IMR-90 (cell line): ENCODE data around the gene ALDH3B2. TPM values are rescaled to one million over a fixed set of nuclear protein-coding genes. Genes with fewer than 3 reads are reported as not detected.

Experiments
- ATAC-seq: fragments of 200-7000 bp; cut with Tn5 transposase; 2 replicates; pipeline ENCODE4 v1.9.1; 2020; ENCODE audit warnings: low read depth, mild to moderate bottlenecking, moderate library complexity
- BruUV-seq: library from RNA; stranded (reverse); fragments of 400-500 nt; replicated peaks from 2 replicates; lab custom pipeline; 2021; lab: Mats Ljungman, UMichigan
- CTCF ChIA-PET: fragments of 300-600 bp; formaldehyde crosslinking; extraction: SDS; loops from one replicate; lab custom pipeline; 2021; ENCODE audit warnings: antibody characterized with exemption; lab: Yijun Ruan, JAX
- POLR2A ChIA-PET: fragments of 300-600 bp; sonication (Branson Sonifier 250); formaldehyde crosslinking; loops from one replicate; lab custom pipeline; 2022; ENCODE audit warnings: antibody characterized with exemption; ENCODE audit not compliant: unreplicated experiment; lab: Charles Lee
- DNase-seq: peaks from one replicate; pipeline ENCODE4 v3.0.0; 2013
- H2AFZ ChIP-seq: replicated peaks from 2 replicates; pipeline ENCODE3; 2013; ENCODE audit warnings: low read length, mild to moderate bottlenecking; ENCODE audit not compliant: poor library complexity
- H2AK5ac ChIP-seq: 2 replicates; pipeline ENCODE4 v1.6.1; 2013; ENCODE audit warnings: low read depth, low read length, inconsistent platforms
- H2AK9ac ChIP-seq: replicated peaks from 2 replicates; pipeline ENCODE3; 2013; ENCODE audit warnings: mild to moderate bottlenecking, low read depth, low read length, moderate library complexity; ENCODE audit not compliant: poor library complexity
- H2BK120ac ChIP-seq: 2 replicates; pipeline ENCODE4 v1.6.1; 2013; ENCODE audit warnings: low read depth, low read length, inconsistent platforms
- H2BK15ac ChIP-seq: 3 replicates; pipeline ENCODE4 v1.6.1; 2013; ENCODE audit warnings: low read depth, low read length, inconsistent platforms
- H2BK20ac ChIP-seq: 2 replicates; pipeline ENCODE4 v1.6.1; 2013; ENCODE audit warnings: low read depth, mild to moderate bottlenecking, inconsistent platforms, low read length, moderate library complexity
- H2BK5ac ChIP-seq: 2 replicates; pipeline ENCODE4 v1.6.1; 2013; ENCODE audit warnings: mild to moderate bottlenecking, low read depth, low read length, inconsistent platforms; ENCODE audit not compliant: poor library complexity, severe bottlenecking
- H3K14ac ChIP-seq: replicated peaks from 2 replicates; pipeline ENCODE4 v1.6.1; 2013; ENCODE audit warnings: low read depth, low read length, inconsistent platforms
- H3K18ac ChIP-seq: 2 replicates; pipeline ENCODE4 v1.6.1; 2013; ENCODE audit warnings: low read depth, low read length, control low read depth
- H3K23ac ChIP-seq: 2 replicates; pipeline ENCODE4 v1.6.1; 2013; ENCODE audit warnings: low read depth, low read length, inconsistent platforms
- H3K27ac ChIP-seq: 2 replicates; pipeline ENCODE4 v1.5.1; 2013; ENCODE audit warnings: mild to moderate bottlenecking, control low read depth, low read length; ENCODE audit not compliant: insufficient read depth
- H3K27me3 ChIP-seq: 2 replicates; pipeline ENCODE4 v1.6.1; 2013; ENCODE audit warnings: low read length; ENCODE audit not compliant: control insufficient read depth, insufficient read depth
- H3K36me3 ChIP-seq: 2 replicates; pipeline ENCODE4 v1.6.1; 2013; ENCODE audit warnings: low read length, mixed read lengths; ENCODE audit not compliant: control insufficient read depth, insufficient read depth
- H3K4ac ChIP-seq: 2 replicates; pipeline ENCODE4 v1.6.1; 2013; ENCODE audit warnings: low read depth, low read length, inconsistent platforms
- H3K4me1 ChIP-seq: 2 replicates; pipeline ENCODE4 v1.6.1; 2013; ENCODE audit warnings: low read length, mixed read lengths; ENCODE audit not compliant: control insufficient read depth, insufficient read depth
- H3K4me2 ChIP-seq: 2 replicates; pipeline ENCODE4 v1.6.1; 2013; ENCODE audit warnings: low read depth, mild to moderate bottlenecking, control low read depth, low read length, moderate library complexity
- H3K4me3 ChIP-seq: 2 replicates; pipeline ENCODE4 v1.5.1; 2013; ENCODE audit warnings: low read depth, mild to moderate bottlenecking, control low read depth, low read length, moderate library complexity; ENCODE audit not compliant: insufficient read depth
- H3K56ac ChIP-seq: 2 replicates; pipeline ENCODE4 v1.6.1; 2013; ENCODE audit warnings: low read length, inconsistent platforms; ENCODE audit not compliant: insufficient read depth; ENCODE audit errors: extremely low read depth
- H3K79me1 ChIP-seq, 2 experiments: 2 replicates each; pipeline ENCODE4 v1.6.1; 2013; ENCODE audit warnings: low read length in 2 of 2, inconsistent platforms in 1 of 2, low read depth in 1 of 2
- H3K9ac ChIP-seq: 2 replicates; pipeline ENCODE4 v1.6.1; 2013; ENCODE audit warnings: low read depth, low read length, control low read depth
- H3K9me1 ChIP-seq: 2 replicates; pipeline ENCODE4 v1.6.1; 2013; ENCODE audit warnings: low read length, inconsistent platforms; ENCODE audit not compliant: insufficient read depth
- H3K9me3 ChIP-seq: 2 replicates; pipeline ENCODE4 v1.6.1; 2013; ENCODE audit warnings: low read length; ENCODE audit not compliant: control insufficient read depth, insufficient read depth
- H4K20me1 ChIP-seq: 2 replicates; pipeline ENCODE4 v1.6.1; 2013; ENCODE audit warnings: low read length, inconsistent platforms; ENCODE audit not compliant: insufficient read depth
- H4K5ac ChIP-seq: 2 replicates; pipeline ENCODE4 v1.6.1; 2013; ENCODE audit warnings: mild to moderate bottlenecking, low read depth, low read length, control low read depth
- H4K8ac ChIP-seq, 2 experiments: 2 replicates each; pipeline ENCODE4 v1.6.1; 2013; ENCODE audit warnings: low read depth in 2 of 2, low read length in 2 of 2, control low read depth in 1 of 2, inconsistent platforms in 1 of 2
- H4K91ac ChIP-seq: 2 replicates; pipeline ENCODE4 v1.6.1; 2013; ENCODE audit warnings: low read depth, low read length, inconsistent platforms; ENCODE audit not compliant: insufficient read depth
- CHD1 ChIP-seq: IDR thresholded peaks from 2 replicates; pipeline ENCODE4 v1.6.1; 2012; ENCODE audit warnings: low read depth, low read length, improper control_type of control experiment
- FOS ChIP-seq: fragments of 150-350 bp; IDR thresholded peaks from 2 replicates; pipeline ENCODE4 v1.6.1; 2016; ENCODE audit warnings: low read depth, low read length
- MXI1 ChIP-seq: IDR thresholded peaks from 2 replicates; pipeline ENCODE4 v1.6.1; 2012; ENCODE audit warnings: low read depth, mild to moderate bottlenecking, low read length, moderate library complexity, borderline replicate concordance
- POLR2A ChIP-seq: IDR thresholded peaks from 2 replicates; pipeline ENCODE4 v1.6.1; 2012; ENCODE audit warnings: mild to moderate bottlenecking, low read depth, low read length
- RCOR1 ChIP-seq: IDR thresholded peaks from 2 replicates; pipeline ENCODE4 v1.6.1; 2012; ENCODE audit warnings: mild to moderate bottlenecking, low read length, improper control_type of control experiment; ENCODE audit not compliant: insufficient replicate concordance
- WGBS, 2 experiments: methylation state at CpG; one replicate each; pipeline versions ENCODE4 v1.1.5 to v1.1.7; 2013; ENCODE audit warnings: missing lambda C conversion rate in 2 of 2; ENCODE audit not compliant: insufficient read length in 1 of 2; ENCODE audit errors: extremely low coverage in 2 of 2; 5-methylcytosine and 5-hydroxymethylcytosine counted together
- dilution Hi-C: fragments of 300-500 bp; cut with HindIII; formaldehyde crosslinking; loops from one replicate; pipeline ENCODE4 v1.14.3; 2018; ENCODE audit warnings: low sequenced_read_pairs; ENCODE audit not compliant: unreplicated experiment
- in situ Hi-C: fragments of 300-500 bp; cut with MboI; formaldehyde crosslinking; loops from 3 replicates; pipeline ENCODE4 v1.14.3; 2019; ENCODE audit warnings: low sequenced_read_pairs, inconsistent platforms, mixed read lengths
- intact Hi-C: fragments of 100-400 bp; cut with micrococcal nuclease; formaldehyde crosslinking; loops from 2 replicates; pipeline ENCODE4 v1.10.0; 2022
- polyA plus RNA-seq, 3 experiments: library from polyadenylated mRNA; depleted of rRNA; stranded (reverse); fragments of >200 nt; gene quantifications; 2 replicates each; pipeline ENCODE4 v1.2.3, GENCODE V29; 2012; ENCODE audit warnings: low replicate concordance in 1 of 3
- total RNA-seq: library from RNA; depleted of rRNA; stranded (reverse); fragments of >200 nt; gene quantifications from 2 replicates; pipeline ENCODE4 v1.2.3, GENCODE V29; 2012
- TF ChIP-seq, protein P1 (sequence below): fragments of 150-350 bp; IDR thresholded peaks from 2 replicates; pipeline ENCODE4 v1.6.1; 2017; ENCODE audit warnings: mild to moderate bottlenecking, antibody characterized with exemption, low read length, low read depth
- TF ChIP-seq, protein P2 (sequence below): conservative IDR thresholded peaks from 2 replicates; pipeline ENCODE4 v1.5.1; 2012; ENCODE audit warnings: mild to moderate bottlenecking, low read depth, low read length, improper control_type of control experiment

Gene ALDH3B2
- total and polyA plus RNA-seq, 2 of the 4 experiments (the other 2 are of a cell fraction) = not detected

DNA sequence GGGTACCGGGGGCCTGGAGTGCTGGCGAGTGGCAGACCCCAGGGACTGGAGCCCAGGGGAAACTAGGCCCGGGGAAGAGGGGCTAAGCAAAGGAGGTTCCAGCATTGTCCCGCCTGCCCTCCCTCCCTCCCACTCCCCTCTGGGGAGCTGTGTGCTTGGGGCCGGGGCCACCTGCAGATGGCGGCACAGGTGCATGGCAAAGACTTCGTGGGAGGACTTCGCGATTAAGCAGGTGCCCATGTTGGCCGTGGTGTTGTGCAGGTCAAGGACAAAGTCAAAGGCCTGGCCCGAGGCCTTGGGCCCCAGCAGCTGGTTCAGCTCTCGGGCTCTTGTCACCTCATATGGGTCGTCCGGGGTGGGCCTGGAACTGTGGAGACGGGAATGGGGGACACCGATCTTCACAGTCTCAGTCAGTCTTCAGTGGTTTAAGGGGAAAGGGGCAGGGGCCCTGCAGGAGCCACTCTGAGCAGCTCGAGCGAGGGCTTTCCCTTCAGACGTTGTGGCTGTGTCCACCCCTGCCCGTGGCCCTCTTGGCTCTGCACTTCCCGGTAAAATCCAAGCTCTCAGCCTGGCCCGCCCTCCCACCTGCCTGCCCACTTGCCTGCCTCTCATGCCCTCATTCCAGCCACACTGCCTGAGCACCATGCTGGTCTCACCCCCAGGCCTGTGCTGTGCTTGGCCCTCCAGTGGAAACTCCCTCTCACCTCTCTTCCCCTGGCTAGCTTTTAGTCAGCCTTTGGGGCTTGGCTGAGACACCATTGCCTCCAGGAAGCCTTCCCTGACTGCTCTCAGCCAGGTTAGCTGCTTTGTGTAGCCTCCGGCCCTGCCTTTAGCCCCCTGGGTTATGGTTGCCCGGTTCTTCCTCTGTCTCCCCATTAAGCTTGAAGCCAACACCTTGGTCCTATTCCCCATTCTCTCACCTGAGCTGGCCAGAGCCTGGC lies 28.6 kb downstream of the ALDH3B2 start (continued):
- TF ChIP-seq POLR2A (no peak), MXI1 (no peak)

DNA sequence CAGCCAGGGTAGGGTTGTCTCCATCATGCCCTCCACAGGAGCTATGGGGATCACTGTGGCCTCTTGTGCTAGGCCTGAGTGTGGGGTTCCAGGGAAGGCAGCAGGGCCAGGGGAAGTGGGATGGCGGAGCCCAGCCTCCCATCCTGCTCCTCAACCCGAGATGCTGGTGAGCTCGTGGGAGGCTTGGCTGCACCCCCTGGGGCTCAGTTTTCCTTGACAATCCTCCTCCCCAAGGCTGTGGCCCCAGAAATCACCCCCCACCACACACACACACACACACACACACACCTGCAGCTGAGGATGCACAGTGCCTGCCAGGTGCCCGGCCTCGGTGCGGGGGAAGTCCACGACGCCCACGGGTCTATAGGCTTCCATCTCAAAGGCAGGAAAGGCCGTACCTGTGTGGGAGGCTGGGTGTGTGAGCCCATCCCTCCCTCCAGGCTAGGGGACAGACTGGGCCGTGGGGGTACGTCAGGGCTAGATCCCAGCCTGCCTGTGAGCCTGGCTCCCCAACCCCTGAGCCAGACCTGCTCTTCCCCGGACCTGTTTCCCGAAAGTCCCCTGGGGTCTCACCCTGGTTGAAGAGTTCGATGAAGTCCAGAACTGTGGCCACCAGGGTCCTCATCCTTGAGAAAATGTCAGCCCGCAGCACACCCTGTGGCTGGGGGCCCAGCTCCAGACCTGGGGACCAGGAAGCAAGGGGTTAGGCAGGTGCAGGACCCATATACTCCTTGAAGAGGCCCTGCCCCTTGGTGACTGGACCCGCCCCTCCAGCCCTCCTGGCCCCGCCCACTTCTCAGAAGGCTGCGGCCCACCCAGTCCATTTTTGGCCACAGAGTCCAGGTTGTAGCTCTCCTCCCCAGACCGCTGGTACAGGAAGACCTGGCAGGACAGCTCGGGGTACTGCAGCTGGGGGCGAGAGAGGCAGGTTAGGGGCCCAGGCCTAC lies 29.7 kb downstream of the ALDH3B2 start:
- H2BK15ac ChIP-seq = no peak overlapping the region
- no peak overlapping the region for H2BK120ac ChIP-seq
- 0 out of 2 replicates have a peak, but pooled peaks cover 3% of the 10 kb centered on the region for H4K20me1 ChIP-seq
- no peak overlapping the region for H3K4me3 ChIP-seq
- ChIA-PET POLR2A (no interaction called here), CTCF (interaction anchor here (1.0 kb wide), 1 partner anchor 15 kb away, joined by 3 read pairs; the partner anchor contains the start of gene NUDT8)
- no peak overlapping the region for H3K9ac ChIP-seq
- H4K5ac ChIP-seq = no peak overlapping the region
- H3K27ac ChIP-seq = no peak overlapping the region
- H3K4me1 ChIP-seq = no peaks in the 10 kb centered on the region
- intact Hi-C loops = loop anchor here (10.0 kb wide), 1 partner anchor 150 kb away; no protein-coding TSS in a partner anchor
- H4K91ac ChIP-seq = no peak overlapping the region
- H3K27me3 ChIP-seq = peaks cover 17% of the 10 kb centered on the region; the same call in 1 of the 2 replicates
- H3K23ac ChIP-seq = no peak overlapping the region
- H3K14ac ChIP-seq = no peak overlapping the region
- H2AK5ac ChIP-seq = no peak overlapping the region
- H3K4ac ChIP-seq = no peak overlapping the region
- H3K36me3 ChIP-seq = no peaks in the 10 kb centered on the region
- BruUV-seq = no TSS peak
- peaks cover 5% of the 10 kb centered on the region; the same call in 1 of the 2 replicates for H3K9me1 ChIP-seq
- no peak overlapping the region for H4K8ac ChIP-seq
- dilution Hi-C loops = no loop called here
- H2AFZ ChIP-seq = no peak overlapping the region
- no peaks in the 10 kb centered on the region; the same call in 1 of the 2 replicates for H3K9me3 ChIP-seq
- in situ Hi-C loops = no loop called here
- DNase-seq (no peak), ATAC-seq (no peak)
- no peak overlapping the region for H2BK20ac ChIP-seq
- H3K79me1 ChIP-seq = no peaks in the 10 kb centered on the region
- 77% methylated on average over 6 of the region's 22 CpGs; no CpG with 5 or more reads in 1 of the 2 experiments for WGBS, 2 experiments
- H2BK5ac ChIP-seq = no peak overlapping the region
- no peak overlapping the region for H3K56ac ChIP-seq
- TF ChIP-seq POLR2A (no peak), CHD1 (no peak), FOS (no peak), RCOR1 (no peak)
- TF ChIP-seq, protein P1, sequence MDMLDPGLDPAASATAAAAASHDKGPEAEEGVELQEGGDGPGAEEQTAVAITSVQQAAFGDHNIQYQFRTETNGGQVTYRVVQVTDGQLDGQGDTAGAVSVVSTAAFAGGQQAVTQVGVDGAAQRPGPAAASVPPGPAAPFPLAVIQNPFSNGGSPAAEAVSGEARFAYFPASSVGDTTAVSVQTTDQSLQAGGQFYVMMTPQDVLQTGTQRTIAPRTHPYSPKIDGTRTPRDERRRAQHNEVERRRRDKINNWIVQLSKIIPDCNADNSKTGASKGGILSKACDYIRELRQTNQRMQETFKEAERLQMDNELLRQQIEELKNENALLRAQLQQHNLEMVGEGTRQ = no peak
- TF ChIP-seq, protein P2, sequence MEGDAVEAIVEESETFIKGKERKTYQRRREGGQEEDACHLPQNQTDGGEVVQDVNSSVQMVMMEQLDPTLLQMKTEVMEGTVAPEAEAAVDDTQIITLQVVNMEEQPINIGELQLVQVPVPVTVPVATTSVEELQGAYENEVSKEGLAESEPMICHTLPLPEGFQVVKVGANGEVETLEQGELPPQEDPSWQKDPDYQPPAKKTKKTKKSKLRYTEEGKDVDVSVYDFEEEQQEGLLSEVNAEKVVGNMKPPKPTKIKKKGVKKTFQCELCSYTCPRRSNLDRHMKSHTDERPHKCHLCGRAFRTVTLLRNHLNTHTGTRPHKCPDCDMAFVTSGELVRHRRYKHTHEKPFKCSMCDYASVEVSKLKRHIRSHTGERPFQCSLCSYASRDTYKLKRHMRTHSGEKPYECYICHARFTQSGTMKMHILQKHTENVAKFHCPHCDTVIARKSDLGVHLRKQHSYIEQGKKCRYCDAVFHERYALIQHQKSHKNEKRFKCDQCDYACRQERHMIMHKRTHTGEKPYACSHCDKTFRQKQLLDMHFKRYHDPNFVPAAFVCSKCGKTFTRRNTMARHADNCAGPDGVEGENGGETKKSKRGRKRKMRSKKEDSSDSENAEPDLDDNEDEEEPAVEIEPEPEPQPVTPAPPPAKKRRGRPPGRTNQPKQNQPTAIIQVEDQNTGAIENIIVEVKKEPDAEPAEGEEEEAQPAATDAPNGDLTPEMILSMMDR = no peak
- H3K4me2 ChIP-seq = no peak overlapping the region
- no peak overlapping the region for H2AK9ac ChIP-seq
- no peak overlapping the region for H3K18ac ChIP-seq
